ENCODE data around the gene HPSE. TPM values are rescaled to one million over a fixed set of nuclear protein-coding genes. Genes with fewer than 3 reads are reported as not detected.
"Not testable (repeated sequence)": the region's sequence is repeated elsewhere in the genome, so short reads cannot be mapped to it uniquely, and the experiment has no call there.

The HPSE gene
- polyA plus RNA-seq, 1 donor: 0.86 TPM

- no peak for DNase-seq
These were observed 5.0 kb downstream of the HPSE start for GRCh38 chr4:83329521-83330110.

GRCh38 chr4:83328521-83329187, 6.0 kb downstream of the HPSE start:
- DNase-seq: no peak

DNA sequence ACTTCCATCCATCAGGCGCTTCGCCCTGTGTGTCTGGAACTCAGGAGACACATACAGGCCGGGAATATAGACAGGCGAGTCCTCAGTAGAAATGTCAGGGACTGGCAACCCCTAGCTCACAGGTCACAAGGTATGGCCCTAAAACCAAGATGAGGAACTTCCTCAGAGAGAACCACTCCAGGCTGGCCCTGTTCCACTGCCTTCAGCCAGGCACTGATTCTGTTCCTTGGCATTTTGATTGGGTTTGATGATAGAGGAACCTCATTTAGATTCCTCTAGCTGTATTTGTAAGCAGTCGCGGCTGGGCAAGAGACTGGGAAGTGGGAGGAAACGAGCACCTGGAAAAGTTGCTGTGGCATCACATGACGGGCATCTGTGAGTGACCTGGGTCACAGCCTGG, 8.1 kb downstream of the HPSE start:
- no peak for DNase-seq

DNA sequence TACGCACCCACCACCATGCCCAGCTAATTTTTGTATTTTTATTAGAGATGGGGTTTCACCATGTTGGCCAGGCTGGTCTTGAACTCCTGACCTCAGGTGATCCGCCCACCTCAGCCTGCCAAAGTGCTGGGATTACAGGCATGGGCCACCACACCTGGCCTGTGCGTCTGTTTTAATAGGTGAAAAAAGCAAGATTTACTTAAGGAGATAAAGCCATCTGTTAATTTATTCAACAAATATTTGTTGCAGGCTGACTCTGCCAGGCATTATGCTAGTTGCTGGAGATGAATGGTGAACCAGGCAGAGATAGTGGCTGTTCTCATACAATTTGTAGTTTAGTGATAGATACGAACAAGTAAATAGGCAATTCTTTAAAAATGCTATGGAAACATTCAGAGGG, 9.3 kb downstream of the HPSE start:
- DNase-seq: not testable (repeated sequence)

- no peak for DNase-seq
These were observed 11.5 kb downstream of the HPSE start for GRCh38 chr4:83323136-83323535.

- no peak for DNase-seq
These were observed 14.1 kb downstream of the HPSE start for GRCh38 chr4:83320548-83320947.

DNA sequence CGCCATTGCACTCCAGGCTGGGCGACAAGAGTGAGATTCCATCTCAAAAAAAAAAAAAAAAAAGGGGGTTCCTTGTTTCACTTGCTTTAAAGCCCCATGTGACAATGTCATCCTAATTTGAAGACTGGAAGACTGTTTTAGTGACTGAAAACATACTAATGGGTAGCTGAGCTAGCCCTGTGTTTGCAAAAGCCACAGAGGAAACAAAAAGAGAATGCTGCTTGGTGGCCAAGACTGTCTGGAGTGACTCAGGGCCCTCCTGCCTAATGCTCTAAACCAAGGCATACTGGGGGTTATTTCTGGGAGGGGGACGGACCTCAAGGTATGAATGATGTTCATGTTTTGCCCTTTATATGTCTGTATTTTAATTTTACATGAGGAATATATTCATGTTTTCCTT, 16.0 kb downstream of the HPSE start:
- no peak for DNase-seq

GRCh38 chr4:83317671-83318070, 17.0 kb downstream of the HPSE start:
- DNase-seq: no peak

DNA sequence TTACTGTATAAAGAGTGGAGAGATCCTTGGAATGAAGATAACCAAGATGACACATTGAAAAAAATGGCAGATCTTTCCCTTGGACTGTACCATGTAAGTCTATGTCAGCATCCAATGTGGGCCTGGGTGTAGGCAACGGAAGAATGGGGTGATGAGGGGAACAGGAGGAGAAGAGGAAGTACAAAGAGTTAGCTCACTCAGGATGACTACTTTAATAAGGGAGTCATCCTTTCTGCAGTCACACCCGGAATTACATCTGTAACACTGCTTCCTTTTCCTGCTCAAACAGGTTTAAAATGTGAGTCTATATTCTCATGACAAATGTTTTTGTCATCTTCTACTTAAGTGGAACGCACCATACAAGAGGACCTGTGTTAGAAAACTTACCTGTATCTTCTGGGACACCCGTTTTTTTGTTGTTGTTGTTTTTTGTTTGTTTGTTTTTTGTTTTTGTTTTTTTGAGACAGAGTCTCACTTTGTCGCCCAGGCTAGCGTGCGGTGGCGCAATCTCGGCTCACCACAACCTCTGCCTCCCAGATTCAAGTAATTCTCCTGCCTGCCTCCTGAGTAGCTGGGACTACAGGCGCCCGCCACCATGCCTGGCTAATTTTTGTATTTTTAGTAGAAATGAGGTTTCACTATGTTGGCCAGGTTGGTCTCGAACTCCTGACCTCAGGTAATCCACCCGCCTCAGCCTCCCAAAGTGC, 18.0 kb downstream of the HPSE start:
- no peak for DNase-seq

DNA sequence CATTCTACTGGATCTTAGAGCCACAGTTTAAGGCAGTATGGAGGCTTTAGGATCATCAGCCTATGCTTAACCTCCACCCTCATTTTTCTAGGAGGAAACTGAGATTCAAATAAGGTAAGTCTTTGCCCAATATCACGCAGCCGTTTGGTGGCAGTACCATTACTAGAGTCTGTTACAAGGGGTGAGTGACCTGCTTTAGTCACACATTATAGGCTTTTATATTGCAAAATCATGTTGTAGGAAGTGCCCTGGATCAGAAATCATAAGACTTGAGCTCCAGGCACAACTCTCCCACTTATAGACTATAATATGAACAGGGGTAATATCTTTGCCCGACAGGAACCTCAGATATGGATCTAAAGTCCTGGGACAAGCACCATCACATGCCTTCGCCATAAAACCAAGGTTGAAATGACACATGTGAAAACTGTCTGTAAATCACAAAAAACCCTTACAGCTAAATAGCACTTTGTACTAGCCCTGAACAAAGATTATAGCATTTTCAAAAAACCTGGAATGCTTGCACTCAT, 19.2 kb downstream of the HPSE start:
- DNase-seq: no peak

GRCh38 chr4:83308672-83309071, 26.0 kb downstream of the HPSE start:
- DNase-seq: no peak

- DNase-seq: no peak
These were observed 26.7 kb downstream of the HPSE start for GRCh38 chr4:83307920-83308319.

GRCh38 chr4:83305187-83305586, 29.5 kb downstream of the HPSE start:
- DNase-seq: no peak

GRCh38 chr4:83297548-83298260, 36.9 kb downstream of the HPSE start:
- no peak for DNase-seq

DNA sequence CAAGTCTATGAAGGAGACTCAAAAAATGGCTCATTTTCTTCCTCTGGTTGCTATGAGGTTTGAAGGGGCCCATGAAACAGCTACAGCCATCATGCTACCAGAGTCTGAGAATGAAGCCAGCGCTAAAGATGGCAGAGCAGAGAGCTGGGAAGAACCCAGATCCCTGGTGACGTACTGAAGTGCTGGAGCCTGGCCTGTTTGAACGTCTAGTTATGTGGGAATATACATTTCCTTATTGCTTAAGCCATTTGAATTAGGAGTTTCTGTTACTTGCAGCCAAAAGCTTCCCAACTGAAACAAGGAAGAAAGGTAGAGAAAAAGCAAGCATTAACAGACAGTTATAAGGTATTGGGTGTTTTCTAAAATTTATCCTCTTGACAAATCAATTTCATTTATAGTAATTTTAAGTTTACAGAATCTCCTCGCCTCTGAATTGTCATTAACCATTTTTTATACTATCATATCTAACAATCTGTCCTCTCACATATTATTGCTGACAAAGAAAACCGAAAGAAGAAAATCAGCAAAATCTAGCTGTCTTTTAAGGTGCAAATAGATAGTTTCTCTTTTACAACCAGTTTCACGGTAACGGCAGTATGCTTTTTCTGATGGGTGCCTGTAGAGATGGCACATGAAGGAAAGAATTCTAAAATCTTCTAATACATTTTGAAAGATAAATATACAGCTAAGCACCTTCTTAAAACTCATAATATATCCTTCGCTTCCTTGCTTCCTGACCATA, 41.2 kb downstream of the HPSE start:
- no peak for DNase-seq

- DNase-seq: not testable (repeated sequence)
These were observed 44.4 kb downstream of the HPSE start for GRCh38 chr4:83290059-83290774.

GRCh38 chr4:83288381-83288780, 46.3 kb downstream of the HPSE start:
- DNase-seq: not testable (repeated sequence)

DNA sequence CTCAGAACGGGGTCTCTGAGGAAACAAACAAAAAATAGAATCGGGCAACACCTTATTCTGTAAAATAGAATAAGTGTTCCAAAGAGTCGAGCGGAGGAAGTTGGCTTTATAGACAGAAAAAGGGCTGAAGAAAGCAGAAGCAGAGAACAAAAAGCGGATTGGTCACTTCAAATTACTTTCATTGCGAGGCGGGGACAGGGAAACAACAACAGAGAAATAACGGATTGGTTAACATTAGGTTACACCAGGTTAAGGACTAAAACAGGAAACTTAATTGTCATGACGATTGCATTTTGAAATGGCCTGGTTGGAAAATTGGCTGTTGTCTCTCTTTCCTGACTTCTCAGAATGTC, 49.6 kb downstream of the HPSE start:
- DNase-seq: peak; percentile 54

GRCh38 chr4:83284193-83285054, 50.2 kb downstream of the HPSE start, which contains the start of gene COQ2:
TSS of gene COQ2 (minus strand) at chr4:83284798. CDS start at chr4:83284764, 34 bp downstream.
- peak; percentile 97 for DNase-seq

- DNase-seq: no peak
These were observed 51.5 kb downstream of the HPSE start for GRCh38 chr4:83283181-83283580.
